ENCODE results near the gene PFDN1. TPM values are rescaled to one million over a fixed set of nuclear protein-coding genes. Genes with fewer than 3 reads are reported as not detected.
A peak's percentile ranks its signal among the peaks of the same experiment; 100 is the strongest.
"Not testable (repeated sequence)": the region's sequence is repeated elsewhere in the genome, so short reads cannot be mapped to it uniquely, and the experiment has no call there.

The PFDN1 gene
- total and polyA plus RNA-seq, 7 donors = 35.9 to 115 (median 55.0) TPM

DNA sequence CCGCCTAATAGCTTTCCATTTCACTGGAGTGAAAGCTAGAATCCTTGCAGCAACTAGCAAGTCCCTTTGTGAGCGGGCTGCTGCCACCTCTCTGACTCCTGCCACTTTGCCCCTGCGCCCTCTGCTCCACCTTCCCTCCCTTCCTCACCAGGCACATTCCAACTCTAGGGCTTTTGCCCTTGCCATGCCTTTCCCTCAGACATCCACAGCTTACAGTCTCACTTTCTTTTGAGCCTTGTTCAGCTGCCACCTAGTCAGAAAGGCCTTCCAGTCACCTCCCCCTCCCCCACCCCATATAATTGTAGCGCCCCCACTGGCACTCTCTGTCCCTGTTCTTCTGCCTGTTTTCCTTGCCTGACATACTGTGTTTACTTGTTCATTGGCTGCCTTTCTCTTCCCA is 96.9 kb downstream of the PFDN1 start:
- peak overlapping the region; percentile 75 for H3K27ac ChIP-seq
- 26 to 67% (median 55%) methylated on average over 4 of the region's 4 CpGs for WGBS, 3 donors
- DNase-seq = no peak
- peaks cover 2 to 3% of the 10 kb centered on the region in 2 donors for H3K36me3 ChIP-seq (ENCODE audit: insufficient read depth in 1 of 2, low read depth in 1 of 2)
- peak; percentile 61 to 79 (median 74) for ATAC-seq
- H3K4me3 ChIP-seq = peak overlapping the region; percentile 25
- peaks cover 65% of the 10 kb centered on the region for H3K4me1 ChIP-seq
- no peaks in the 10 kb centered on the region for H3K27me3 ChIP-seq (ENCODE audit: insufficient read depth in 3 of 3, low read length in 2 of 3)
- TF ChIP-seq, protein P1, sequence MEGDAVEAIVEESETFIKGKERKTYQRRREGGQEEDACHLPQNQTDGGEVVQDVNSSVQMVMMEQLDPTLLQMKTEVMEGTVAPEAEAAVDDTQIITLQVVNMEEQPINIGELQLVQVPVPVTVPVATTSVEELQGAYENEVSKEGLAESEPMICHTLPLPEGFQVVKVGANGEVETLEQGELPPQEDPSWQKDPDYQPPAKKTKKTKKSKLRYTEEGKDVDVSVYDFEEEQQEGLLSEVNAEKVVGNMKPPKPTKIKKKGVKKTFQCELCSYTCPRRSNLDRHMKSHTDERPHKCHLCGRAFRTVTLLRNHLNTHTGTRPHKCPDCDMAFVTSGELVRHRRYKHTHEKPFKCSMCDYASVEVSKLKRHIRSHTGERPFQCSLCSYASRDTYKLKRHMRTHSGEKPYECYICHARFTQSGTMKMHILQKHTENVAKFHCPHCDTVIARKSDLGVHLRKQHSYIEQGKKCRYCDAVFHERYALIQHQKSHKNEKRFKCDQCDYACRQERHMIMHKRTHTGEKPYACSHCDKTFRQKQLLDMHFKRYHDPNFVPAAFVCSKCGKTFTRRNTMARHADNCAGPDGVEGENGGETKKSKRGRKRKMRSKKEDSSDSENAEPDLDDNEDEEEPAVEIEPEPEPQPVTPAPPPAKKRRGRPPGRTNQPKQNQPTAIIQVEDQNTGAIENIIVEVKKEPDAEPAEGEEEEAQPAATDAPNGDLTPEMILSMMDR (IDR thresholded peaks at IDR 0.05) = no peak
- intact Hi-C loops (cut with DNase I) = no loop called here
- H3K9me3 ChIP-seq = no peaks in the 10 kb centered on the region

DNA sequence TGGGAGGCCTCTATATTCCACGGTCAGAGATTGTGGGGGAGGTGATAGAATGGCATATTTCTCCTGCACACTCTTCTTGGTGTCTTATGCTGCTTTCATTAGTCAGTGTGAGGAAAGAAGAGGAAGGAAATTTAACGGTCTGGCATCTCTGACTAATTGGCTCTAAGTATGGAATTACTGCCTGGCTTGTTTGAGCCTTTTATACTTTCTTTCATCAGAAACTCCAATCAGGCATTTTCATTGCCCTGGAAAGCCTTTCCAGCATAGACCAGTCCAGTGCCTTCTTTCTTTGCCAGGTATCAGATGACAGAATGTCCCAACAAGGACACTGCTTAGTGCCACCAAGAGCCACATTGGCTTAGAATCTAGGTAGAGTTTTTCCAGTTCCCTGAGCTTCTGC is 97.7 kb downstream of the PFDN1 start:
- Histone ChIP-seq H3K4me1 (peaks cover 65% of the 10 kb centered on the region), H3K4me3 (peak overlapping the region; percentile 25), H3K36me3 (ENCODE audit: insufficient read depth in 1 of 2, low read depth in 1 of 2) (peaks cover 0 to 3% of the 10 kb centered on the region in 2 donors), H3K27ac (peak overlapping the region; percentile 75), H3K9me3 (no peaks in the 10 kb centered on the region), H3K27me3 (ENCODE audit: insufficient read depth in 3 of 3, low read length in 2 of 3) (no peaks in the 10 kb centered on the region)
- ATAC-seq = peak; percentile 83 to 89 (median 85)
- TF ChIP-seq, protein P1 (IDR thresholded peaks at IDR 0.05) = no peak
- WGBS, 3 donors = 18 to 25% (median 22%) methylated on average over 2 of the region's 2 CpGs
- intact Hi-C loops (cut with DNase I) = no loop called here
- DNase-seq = no peak

DNA sequence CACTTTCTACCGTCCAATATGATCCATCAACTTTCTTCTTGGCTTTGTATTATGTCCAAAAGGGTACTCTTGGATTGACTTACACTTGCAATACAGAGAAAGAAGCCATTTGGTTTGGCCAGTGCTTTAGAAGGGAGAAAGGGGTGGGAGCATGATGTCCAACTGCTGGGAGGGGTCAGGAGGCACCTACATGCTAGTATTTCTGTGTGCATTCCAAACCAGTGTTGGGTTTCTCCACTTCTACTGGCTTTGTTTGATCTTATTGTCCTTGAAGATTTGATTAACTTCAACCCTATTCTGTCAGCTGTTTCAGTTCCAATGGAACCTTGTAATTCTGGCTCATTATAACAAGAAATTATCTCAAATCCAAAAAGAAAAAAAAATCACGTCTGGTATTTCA is 100.3 kb downstream of the PFDN1 start:
- Histone ChIP-seq H3K9me3 (no peaks in the 10 kb centered on the region), H3K36me3 (ENCODE audit: insufficient read depth in 1 of 2, low read depth in 1 of 2) (peaks cover 6 to 9% of the 10 kb centered on the region in 2 donors), H3K4me3 (no peak overlapping the region), H3K27me3 (ENCODE audit: insufficient read depth in 3 of 3, low read length in 2 of 3) (no peaks in the 10 kb centered on the region), H3K4me1 (peaks cover 71% of the 10 kb centered on the region), H3K27ac (peak overlapping the region; percentile 75)
- WGBS, 3 donors = 21 to 48% (median 24%) methylated on average over 2 of the region's 2 CpGs
- intact Hi-C loops (cut with DNase I) = no loop called here
- no peak for DNase-seq
- TF ChIP-seq, protein P1 (IDR thresholded peaks at IDR 0.05) = no peak
- no peak for ATAC-seq

DNA sequence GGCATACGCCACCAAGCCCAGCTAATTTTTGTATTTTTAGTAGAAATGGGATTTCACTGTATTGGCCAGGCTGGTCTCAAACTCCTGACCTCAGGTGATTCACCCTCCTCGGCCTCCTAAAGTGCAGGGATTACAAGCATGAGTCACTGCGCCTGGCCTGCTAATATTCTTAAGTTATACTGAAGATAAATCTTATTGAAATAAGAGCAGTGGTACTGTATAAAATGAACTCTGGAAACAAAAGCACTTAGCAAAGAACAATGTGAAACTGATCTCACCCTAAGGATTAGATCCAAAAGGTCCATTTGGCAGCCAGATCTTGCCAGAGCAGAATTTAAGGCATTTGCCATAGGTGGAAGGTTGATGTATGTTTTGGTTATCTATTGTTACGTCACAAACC is 100.8 kb downstream of the PFDN1 start:
- ATAC-seq (no peak), DNase-seq (no peak)
- 68 to 72% (median 70%) methylated on average over 4 of the region's 4 CpGs for WGBS, 3 donors
- TF ChIP-seq, protein P1 (IDR thresholded peaks at IDR 0.05) = no peak
- Histone ChIP-seq H3K27ac (peak overlapping the region; percentile 75), H3K4me3 (no peak overlapping the region), H3K27me3 (ENCODE audit: insufficient read depth in 3 of 3, low read length in 2 of 3) (no peaks in the 10 kb centered on the region), H3K9me3 (no peaks in the 10 kb centered on the region), H3K36me3 (ENCODE audit: insufficient read depth in 1 of 2, low read depth in 1 of 2) (peaks cover 8 to 12% of the 10 kb centered on the region in 2 donors), H3K4me1 (peaks cover 70% of the 10 kb centered on the region)
- intact Hi-C loops (cut with DNase I) = no loop called here

DNA sequence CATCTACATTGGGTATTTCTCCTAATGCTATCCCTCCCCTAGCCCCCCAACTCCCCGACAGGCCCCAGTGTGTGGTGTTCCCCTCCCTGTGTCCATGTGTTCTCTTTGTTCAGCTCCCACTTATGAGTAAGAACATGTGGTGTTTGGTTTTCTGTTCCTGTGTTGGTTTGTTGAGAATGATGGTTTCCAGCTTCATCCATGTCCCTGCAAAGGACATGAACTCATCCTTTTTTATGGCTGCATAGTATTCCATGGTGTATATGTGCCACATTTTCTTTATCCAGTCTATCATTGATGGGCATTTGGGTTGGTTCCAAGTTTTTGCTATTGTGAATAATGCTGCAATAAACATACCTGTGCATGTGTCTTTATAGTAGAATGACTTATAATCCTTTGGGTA is 104.0 kb downstream of the PFDN1 start:
- H3K27me3 ChIP-seq (ENCODE audit: insufficient read depth in 3 of 3, low read length in 2 of 3); H3K27ac ChIP-seq; H3K4me3 ChIP-seq; ATAC-seq; intact Hi-C loops (cut with DNase I); H3K9me3 ChIP-seq; DNase-seq: not testable (repeated sequence)
- WGBS, 3 donors = 94 to 100% (median 95%) methylated on average over 1 of the region's 1 CpG
- Histone ChIP-seq H3K4me1 (peaks cover 49% of the 10 kb centered on the region), H3K36me3 (ENCODE audit: insufficient read depth in 1 of 2, low read depth in 1 of 2) (peaks cover 9 to 36% of the 10 kb centered on the region in 2 donors)
